ENCODE measurements around the gene DTX3L. TPM values are rescaled to one million over a fixed set of nuclear protein-coding genes. Genes with fewer than 3 reads are reported as not detected.

The DTX3L gene
- total and polyA plus RNA-seq, 4 donors = 18.7 to 52.0 (median 30.6) TPM

GRCh38 chr3:122621112-122621511, 57.0 kb downstream of the DTX3L start:
- ATAC-seq (ENCODE audit: insufficient read depth, low FRiP score) = no peak
- Histone ChIP-seq H3K27me3 (ENCODE audit: control insufficient read depth in 3 of 3, insufficient read depth in 3 of 3, low read length in 2 of 3) (peaks cover 0 to 11% (median 0%) of the 10 kb centered on the region in 3 donors), H3K9me3 (ENCODE audit: control insufficient read depth in 4 of 4, insufficient read depth in 3 of 4, low read length in 3 of 4) (no peaks in the 10 kb centered on the region), H3K9ac (ENCODE audit: insufficient read depth in 1 of 2, low read length in 2 of 2) (no peak overlapping the region), H3K27ac (ENCODE audit: low read depth in 1 of 2, low read length in 1 of 2) (no peak overlapping the region), H3K4me1 (ENCODE audit: control insufficient read depth in 5 of 5, insufficient read depth in 5 of 5, low read length in 5 of 5) (peaks cover 0 to 6% (median 0%) of the 10 kb centered on the region in 5 donors), H3K4me3 (no peak overlapping the region), H3K36me3 (ENCODE audit: control insufficient read depth in 4 of 4, insufficient read depth in 4 of 4, low read length in 4 of 4) (peaks cover 0 to 2% (median 0%) of the 10 kb centered on the region in 4 donors)
- 66 to 74% methylated on average over 3 of the region's 3 CpGs for WGBS, 2 donors
- no peak for DNase-seq
- TF ChIP-seq, protein P1, sequence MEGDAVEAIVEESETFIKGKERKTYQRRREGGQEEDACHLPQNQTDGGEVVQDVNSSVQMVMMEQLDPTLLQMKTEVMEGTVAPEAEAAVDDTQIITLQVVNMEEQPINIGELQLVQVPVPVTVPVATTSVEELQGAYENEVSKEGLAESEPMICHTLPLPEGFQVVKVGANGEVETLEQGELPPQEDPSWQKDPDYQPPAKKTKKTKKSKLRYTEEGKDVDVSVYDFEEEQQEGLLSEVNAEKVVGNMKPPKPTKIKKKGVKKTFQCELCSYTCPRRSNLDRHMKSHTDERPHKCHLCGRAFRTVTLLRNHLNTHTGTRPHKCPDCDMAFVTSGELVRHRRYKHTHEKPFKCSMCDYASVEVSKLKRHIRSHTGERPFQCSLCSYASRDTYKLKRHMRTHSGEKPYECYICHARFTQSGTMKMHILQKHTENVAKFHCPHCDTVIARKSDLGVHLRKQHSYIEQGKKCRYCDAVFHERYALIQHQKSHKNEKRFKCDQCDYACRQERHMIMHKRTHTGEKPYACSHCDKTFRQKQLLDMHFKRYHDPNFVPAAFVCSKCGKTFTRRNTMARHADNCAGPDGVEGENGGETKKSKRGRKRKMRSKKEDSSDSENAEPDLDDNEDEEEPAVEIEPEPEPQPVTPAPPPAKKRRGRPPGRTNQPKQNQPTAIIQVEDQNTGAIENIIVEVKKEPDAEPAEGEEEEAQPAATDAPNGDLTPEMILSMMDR (IDR thresholded peaks at IDR 0.05; ENCODE audit: control extremely low read depth, extremely low read depth) = no peak

GRCh38 chr3:122623031-122623829, 59.1 kb downstream of the DTX3L start:
- DNase-seq (no peak), ATAC-seq (ENCODE audit: insufficient read depth, low FRiP score) (no peak)
- peaks cover 0 to 23% (median 0%) of the 10 kb centered on the region in 5 donors for H3K4me1 ChIP-seq (ENCODE audit: control insufficient read depth in 5 of 5, insufficient read depth in 5 of 5, low read length in 5 of 5)
- H3K27ac ChIP-seq (ENCODE audit: low read depth in 1 of 2, low read length in 1 of 2) = no peak overlapping the region
- WGBS, 2 donors = 76 to 80% methylated on average over 8 of the region's 8 CpGs
- no peaks in the 10 kb centered on the region for H3K9me3 ChIP-seq (ENCODE audit: control insufficient read depth in 4 of 4, insufficient read depth in 3 of 4, low read length in 3 of 4)
- TF ChIP-seq, protein P1 (IDR thresholded peaks at IDR 0.05; ENCODE audit: control extremely low read depth, extremely low read depth) = no peak
- H3K36me3 ChIP-seq (ENCODE audit: control insufficient read depth in 4 of 4, insufficient read depth in 4 of 4, low read length in 4 of 4) = peaks cover 0 to 2% (median 0%) of the 10 kb centered on the region in 4 donors
- no peak overlapping the region for H3K4me3 ChIP-seq
- no peak overlapping the region for H3K9ac ChIP-seq (ENCODE audit: insufficient read depth in 1 of 2, low read length in 2 of 2)
- peaks cover 0 to 8% (median 5%) of the 10 kb centered on the region in 3 donors for H3K27me3 ChIP-seq (ENCODE audit: control insufficient read depth in 3 of 3, insufficient read depth in 3 of 3, low read length in 2 of 3)

Other genes with a start within 250 kb of the DTX3L start
- 10 to 100 TPM in 1 of 2 donors, 1 to 10 TPM in 1; 6.5 to 16.9 TPM for gene CSTA, start 239.1 kb upstream of the DTX3L start, total RNA-seq
- 10 to 100 TPM; 45.9 to 52.5 TPM for gene CSTA, start 239.1 kb upstream of the DTX3L start, polyA plus RNA-seq
- 10 to 100 TPM; 17.8 to 20.5 TPM for gene MIX23, start 181.1 kb upstream of the DTX3L start, total RNA-seq
- 10 to 100 TPM; 22.3 to 40.4 TPM for gene MIX23, start 181.1 kb upstream of the DTX3L start, polyA plus RNA-seq
- gene FAM162A, start 180.2 kb upstream of the DTX3L start, total RNA-seq = 10 to 100 TPM; 19.2 to 24.8 TPM
- 100 to 1,000 TPM in 1 of 2 donors, 10 to 100 TPM in 1; 40.1 to 111 TPM for gene FAM162A, start 180.2 kb upstream of the DTX3L start, polyA plus RNA-seq
- 1 to 10 TPM; 6.3 to 7.5 TPM for gene WDR5B, start 148.3 kb upstream of the DTX3L start, total RNA-seq
- gene WDR5B, start 148.3 kb upstream of the DTX3L start, polyA plus RNA-seq = 1 to 10 TPM; 2.8 to 3.6 TPM
- 10 to 100 TPM; 38.7 to 55.2 TPM for gene KPNA1, start 49.4 kb upstream of the DTX3L start, total RNA-seq
- gene KPNA1, start 49.4 kb upstream of the DTX3L start, polyA plus RNA-seq = 10 to 100 TPM; 10.8 to 19.2 TPM
- 10 to 100 TPM; 31.7 to 48.1 TPM for gene PARP9, start within 50 bp of the DTX3L start, total RNA-seq
- gene PARP9, start within 50 bp of the DTX3L start, polyA plus RNA-seq = 10 to 100 TPM; 34.9 to 57.0 TPM
- 1 to 10 TPM; 4.4 to 6.1 TPM for gene PARP15, start 13.3 kb downstream of the DTX3L start, total RNA-seq
- gene PARP15, start 13.3 kb downstream of the DTX3L start, polyA plus RNA-seq = 1 to 10 TPM; 2.4 to 4.3 TPM
- 100 to 1,000 TPM in 1 of 2 donors, 10 to 100 TPM in 1; 76.6 to 118 TPM for gene PARP14, start 116.5 kb downstream of the DTX3L start, total RNA-seq
- gene PARP14, start 116.5 kb downstream of the DTX3L start, polyA plus RNA-seq = 10 to 100 TPM; 25.6 to 31.6 TPM
- 10 to 100 TPM; 10.5 to 11.6 TPM for gene HSPBAP1, start 229.5 kb downstream of the DTX3L start, total RNA-seq
- gene HSPBAP1, start 229.5 kb downstream of the DTX3L start, polyA plus RNA-seq = 10 to 100 TPM in 1 of 2 donors, 1 to 10 TPM in 1; 8.4 to 15.9 TPM
- 10 to 100 TPM; 12.5 to 24.4 TPM for gene SLC49A4, start 230.7 kb downstream of the DTX3L start, total RNA-seq
- gene SLC49A4, start 230.7 kb downstream of the DTX3L start, polyA plus RNA-seq = 1 to 10 TPM; 3.9 to 7.3 TPM

All from lung (tissue), 12 donors.